Measurements from ENCODE around the gene EHF.
"Not testable (repeated sequence)": the region's sequence is repeated elsewhere in the genome, so short reads cannot be mapped to it uniquely, and the experiment has no call there.

The EHF gene

GRCh38 chr11:34674038-34674437 is 53.1 kb downstream of the EHF start:
- DNase-seq: no peak

- DNase-seq: no peak
These were observed 55.3 kb downstream of the EHF start for GRCh38 chr11:34676227-34676626.

GRCh38 chr11:34679681-34680080 is 58.8 kb downstream of the EHF start:
- no peak for DNase-seq

GRCh38 chr11:34680206-34680605 is 59.3 kb downstream of the EHF start:
- no peak for DNase-seq

- peak; percentile 15 for DNase-seq
These were observed 60.2 kb downstream of the EHF start for GRCh38 chr11:34680918-34681586.

- DNase-seq: peak; percentile 47
These were observed 61.9 kb downstream of the EHF start for GRCh38 chr11:34682825-34683224.

GRCh38 chr11:34683396-34683795 is 62.5 kb downstream of the EHF start:
- no peak for DNase-seq

GRCh38 chr11:34685864-34686263 is 65.0 kb downstream of the EHF start:
- DNase-seq: no peak

- not testable (repeated sequence) for DNase-seq
These were observed 71.4 kb downstream of the EHF start for GRCh38 chr11:34692299-34692698.

- no peak for DNase-seq
These were observed 76.0 kb downstream of the EHF start for GRCh38 chr11:34696862-34697261.

GRCh38 chr11:34706709-34707461 is 86.0 kb downstream of the EHF start:
- DNase-seq: no peak

GRCh38 chr11:34707462-34707840 is 86.6 kb downstream of the EHF start:
- DNase-seq: no peak

Measured in fibroblast of skin of right quadriceps (primary cell).